GM19099 (cell line): ENCODE measurements around the gene IRF2BPL.
A peak's percentile ranks its signal among the peaks of the same experiment; 100 is the strongest.

Experiments used
- POLR2A ChIP-seq: IDR thresholded peaks from 3 replicates; pipeline ENCODE4 v1.6.1; 2011; ENCODE audit warnings: low read depth; ENCODE audit not compliant: insufficient read length; ENCODE audit errors: extremely low read depth

IRF2BPL gene

GRCh38 chr14:77027538-77028383, 747 bp downstream of the IRF2BPL start:
- peak; percentile 59 for TF ChIP-seq POLR2A

- TF ChIP-seq POLR2A: no peak
Observed at GRCh38 chr14:77026930-77027537, 1.5 kb downstream of the IRF2BPL start.

GRCh38 chr14:77026166-77026929, 2.2 kb downstream of the IRF2BPL start:
- no peak for TF ChIP-seq POLR2A

GRCh38 chr14:77025744-77026165, 2.8 kb downstream of the IRF2BPL start:
- no peak for TF ChIP-seq POLR2A

GRCh38 chr14:77024171-77024691, 4.3 kb downstream of the IRF2BPL start:
- no peak for TF ChIP-seq POLR2A

- peak; percentile 19 for TF ChIP-seq POLR2A
Observed at GRCh38 chr14:77023001-77023996, 5.2 kb downstream of the IRF2BPL start.

- TF ChIP-seq POLR2A: no peak
Observed at GRCh38 chr14:77022236-77022852, 6.2 kb downstream of the IRF2BPL start.

GRCh38 chr14:77018785-77019184, 9.7 kb downstream of the IRF2BPL start:
- TF ChIP-seq POLR2A: no peak

GRCh38 chr14:77017666-77018065, 10.8 kb downstream of the IRF2BPL start:
- no peak for TF ChIP-seq POLR2A

GRCh38 chr14:77014734-77015133, 13.8 kb downstream of the IRF2BPL start:
- no peak for TF ChIP-seq POLR2A

- TF ChIP-seq POLR2A: no peak
Observed at GRCh38 chr14:77014004-77014604, 14.4 kb downstream of the IRF2BPL start.

- no peak for TF ChIP-seq POLR2A
Observed at GRCh38 chr14:77012193-77012765, 16.2 kb downstream of the IRF2BPL start.

GRCh38 chr14:77011245-77011644, 17.3 kb downstream of the IRF2BPL start:
- TF ChIP-seq POLR2A: no peak
